NCI-H1930 (cell line): ENCODE data around the gene YAE1.

Experiments used
- DNase-seq, 2 experiments: peaks; one replicate each; lab custom pipeline; 2025; lab: John Stamatoyannopoulos, UW

YAE1 gene

GRCh38 chr7:39608278-39608677, 42.1 kb downstream of the YAE1 start:
- DNase-seq = no peak

DNA sequence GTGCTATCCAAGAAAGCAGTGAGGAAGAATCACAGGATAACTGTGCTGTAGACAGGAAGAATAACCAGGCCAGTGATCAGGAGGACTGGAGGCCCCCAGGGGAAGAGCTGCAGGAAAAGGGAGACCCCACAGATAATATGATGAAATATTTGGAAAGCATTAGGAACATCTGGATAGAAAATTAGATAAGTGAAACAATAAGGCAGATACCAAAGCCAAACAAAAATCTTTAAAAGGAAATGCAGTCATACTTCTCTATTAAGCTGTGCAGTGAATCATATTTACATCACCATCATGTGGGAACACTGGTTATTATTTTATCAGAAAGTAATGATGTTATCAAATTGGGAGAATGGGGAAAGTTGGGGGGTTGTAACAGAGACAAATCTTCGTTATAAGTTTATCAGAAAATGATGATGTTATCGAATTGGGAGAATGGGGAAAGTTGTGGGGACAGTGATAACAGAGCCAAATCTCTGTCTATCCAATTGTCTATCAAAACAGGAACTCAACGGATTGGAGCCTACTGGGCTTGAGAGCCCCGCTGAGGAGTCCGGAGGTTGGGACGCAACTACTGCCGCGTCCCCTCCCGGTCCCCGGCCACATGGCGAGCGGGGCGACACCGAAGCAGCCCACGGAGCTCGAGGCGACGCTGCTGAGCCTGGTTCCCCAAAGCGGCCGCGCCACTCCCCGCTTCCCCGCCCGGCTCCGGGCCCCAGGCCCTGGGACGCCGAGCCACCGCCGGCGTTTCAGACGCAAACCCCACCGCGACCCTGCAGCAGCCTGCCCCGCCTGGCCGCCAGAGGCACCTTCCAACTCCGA, 43.1 kb downstream of the YAE1 start:
- DNase-seq = no peak

DNA sequence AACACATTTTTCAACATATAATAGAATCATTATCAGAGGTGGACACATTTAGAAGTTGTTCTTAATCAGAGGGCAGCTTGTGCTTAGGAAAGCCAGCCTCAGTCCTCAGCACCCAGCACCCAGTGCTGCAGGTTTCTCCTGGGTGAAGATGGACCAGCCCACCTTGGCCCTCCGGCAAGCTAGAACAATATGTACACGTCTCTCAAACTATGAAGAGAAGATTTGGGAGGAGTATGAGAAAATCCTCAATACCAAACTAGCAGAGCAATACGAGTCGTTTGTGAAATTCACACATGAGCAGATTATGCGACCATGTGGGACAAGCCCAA, 43.7 kb downstream of the YAE1 start:
- no peak for DNase-seq

- no peak for DNase-seq
Measured at GRCh38 chr7:39613577-39613976, 47.4 kb downstream of the YAE1 start.

- no peak for DNase-seq
Measured at GRCh38 chr7:39614299-39614698, 48.1 kb downstream of the YAE1 start.

DNA sequence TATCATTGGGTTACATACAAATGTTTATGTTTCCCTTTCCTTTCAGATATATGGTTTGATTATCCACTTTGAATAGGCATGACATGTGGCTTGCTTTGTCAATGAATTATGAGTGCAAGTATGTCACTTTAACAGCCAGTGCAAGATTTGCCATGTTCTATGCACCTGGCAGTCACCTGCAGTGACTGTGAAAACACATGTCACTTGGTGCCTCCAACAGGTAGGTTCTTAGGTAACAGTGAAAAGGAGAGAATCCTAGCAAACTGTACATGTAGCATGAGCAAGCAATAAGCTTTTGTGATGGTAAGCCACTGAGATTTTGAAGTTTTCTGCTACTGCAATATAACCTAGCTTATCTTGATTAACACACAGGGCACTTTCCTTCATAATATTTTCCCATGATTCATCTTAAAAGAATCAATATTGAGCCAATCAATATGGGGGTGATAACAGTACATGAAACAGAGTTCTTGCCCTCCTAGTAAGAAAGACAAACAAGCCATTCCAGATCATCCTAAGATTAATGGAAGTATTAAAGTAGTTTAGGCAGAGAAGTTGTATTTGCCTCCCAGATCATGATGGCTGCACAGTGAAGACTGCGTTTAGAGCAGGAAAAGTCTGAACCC, 49.3 kb downstream of the YAE1 start:
- no peak for DNase-seq

GRCh38 chr7:39616138-39616537, 49.9 kb downstream of the YAE1 start:
- DNase-seq = no peak

GRCh38 chr7:39617005-39617404, 50.8 kb downstream of the YAE1 start:
- no peak for DNase-seq

- DNase-seq = no peak
Measured at GRCh38 chr7:39618868-39619267, 52.7 kb downstream of the YAE1 start.

DNA sequence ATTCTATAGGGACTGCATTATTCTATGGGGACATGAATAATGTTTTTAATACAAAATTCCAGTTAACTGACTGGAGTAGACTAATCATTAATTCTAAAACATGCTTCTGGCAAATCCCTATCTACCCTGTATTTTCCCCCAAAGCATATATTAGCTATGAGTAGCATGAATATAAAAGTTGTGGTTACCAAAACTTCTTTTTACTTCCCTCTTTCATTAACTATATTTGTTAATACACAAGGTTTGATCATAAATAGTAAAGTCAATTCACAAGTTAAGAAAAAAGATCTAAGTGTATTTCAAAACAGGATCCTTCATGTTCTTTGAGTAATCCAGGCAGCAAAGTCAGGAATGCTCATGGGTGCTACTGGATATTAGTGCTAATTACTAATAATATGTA, 54.3 kb downstream of the YAE1 start:
- DNase-seq = no peak

GRCh38 chr7:39621261-39621660, 55.1 kb downstream of the YAE1 start:
- no peak for DNase-seq

DNA sequence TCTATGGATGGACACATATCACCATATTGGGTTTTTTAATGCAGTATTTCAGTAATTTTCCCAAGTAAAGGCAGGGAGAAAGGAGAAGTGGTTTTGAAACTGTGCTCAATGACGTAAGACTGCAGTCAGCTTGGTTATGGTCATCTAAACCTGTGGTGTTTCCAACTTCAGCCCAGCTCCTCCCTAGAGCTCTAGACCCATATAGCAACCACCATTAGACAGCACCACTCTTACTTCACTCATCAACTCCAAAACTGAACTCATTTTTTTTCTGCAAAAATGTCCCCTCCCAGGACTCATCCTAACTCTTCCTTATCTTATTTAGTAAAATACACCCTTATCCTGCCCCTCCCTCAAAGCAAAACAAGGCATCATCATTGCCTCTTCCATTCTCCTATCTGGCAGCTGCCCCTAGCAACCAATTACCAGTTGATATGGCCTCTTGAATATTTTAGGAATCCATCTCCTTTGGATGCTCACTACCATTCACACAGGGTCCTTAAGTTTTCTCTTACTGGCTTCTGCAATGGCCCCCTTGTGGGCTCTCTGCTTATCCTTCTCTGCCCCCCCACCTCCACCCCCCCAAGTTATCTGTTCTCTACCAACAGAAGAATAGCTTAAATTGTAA, 55.7 kb downstream of the YAE1 start:
- no peak for DNase-seq
